A673 (cell line): ENCODE data around the gene DNAH2. TPM values are rescaled to one million over a fixed set of nuclear protein-coding genes. Genes with fewer than 3 reads are reported as not detected.
A peak's percentile ranks its signal among the peaks of the same experiment; 100 is the strongest.

Source experiments
- BruUV-seq: library from RNA; stranded (reverse); fragments of 400-500 nt; replicated peaks from 2 replicates; lab custom pipeline; 2021; lab: Mats Ljungman, UMichigan
- CTCF ChIA-PET: fragments of 300-600 bp; sonication (Branson Sonifier 250); formaldehyde crosslinking; loops from one replicate; lab custom pipeline; 2022; ENCODE audit warnings: antibody characterized with exemption; lab: Charles Lee
- POLR2A ChIA-PET: fragments of 300-600 bp; sonication (Branson Sonifier 250); formaldehyde crosslinking; loops from one replicate; lab custom pipeline; 2022; ENCODE audit warnings: antibody characterized with exemption; ENCODE audit not compliant: low non-redundant PET; lab: Charles Lee
- DNase-seq: peaks from one replicate; pipeline ENCODE4 v3.0.0-alpha.2; 2015; ENCODE audit warnings: low spot score
- H3K27ac ChIP-seq: fragments of 200-600 bp; sonication (generic); 2 replicates; pipeline ENCODE4 v1.5.1; 2016; ENCODE audit warnings: mixed run types, low read depth, mild to moderate bottlenecking, mixed read lengths, antibody characterized with exemption, low read length; ENCODE audit not compliant: poor library complexity, severe bottlenecking
- H3K27me3 ChIP-seq: fragments of 200-600 bp; sonication (generic); replicated peaks from 2 replicates; pipeline ENCODE4 v1.6.1; 2017; ENCODE audit warnings: mixed run types, low read depth, mild to moderate bottlenecking, mixed read lengths, antibody characterized with exemption, low read length; ENCODE audit not compliant: insufficient read depth, poor library complexity
- H3K36me3 ChIP-seq: fragments of 200-600 bp; sonication (generic); 2 replicates; pipeline ENCODE4 v1.6.1; 2016; ENCODE audit warnings: mixed run types, mild to moderate bottlenecking, mixed read lengths, antibody characterized with exemption, low read length; ENCODE audit not compliant: insufficient read depth, poor library complexity, severe bottlenecking
- H3K4me1 ChIP-seq: fragments of 200-600 bp; sonication (generic); 2 replicates; pipeline ENCODE4 v1.6.1; 2017; ENCODE audit warnings: mixed run types, mild to moderate bottlenecking, mixed read lengths, antibody characterized with exemption, low read length; ENCODE audit not compliant: insufficient read depth, poor library complexity, severe bottlenecking
- H3K4me3 ChIP-seq: fragments of 200-600 bp; sonication (generic); 2 replicates; pipeline ENCODE4 v1.5.1; 2016; ENCODE audit warnings: low read depth, mixed run types, mild to moderate bottlenecking, mixed read lengths, low read length; ENCODE audit not compliant: poor library complexity, severe bottlenecking
- H3K9me3 ChIP-seq: fragments of 200-600 bp; sonication (generic); 2 replicates; pipeline ENCODE4 v1.6.1; 2016; ENCODE audit warnings: mixed run types, low read depth, mild to moderate bottlenecking, mixed read lengths, antibody characterized with exemption, low read length; ENCODE audit not compliant: poor library complexity, severe bottlenecking
- EZH2 ChIP-seq: fragments of 200-600 bp; sonication (generic); IDR thresholded peaks from 2 replicates; pipeline ENCODE4 v1.6.1; 2017; ENCODE audit warnings: borderline replicate concordance, low read depth, mild to moderate bottlenecking, mixed read lengths, antibody characterized with exemption, low read length; ENCODE audit not compliant: poor library complexity, severe bottlenecking
- intact Hi-C: fragments of 100-400 bp; cut with micrococcal nuclease; formaldehyde crosslinking; loops from one replicate; pipeline ENCODE4 v1.10.0; 2022; ENCODE audit not compliant: unreplicated experiment
- total RNA-seq: library from RNA; stranded (reverse); gene quantifications from 2 replicates; pipeline ENCODE4 v1.2.3, GENCODE V29; 2021
- TF ChIP-seq, protein P1 (sequence below): fragments of 300-800, 200-600 bp; sonication (generic); conservative IDR thresholded peaks from 2 replicates; pipeline ENCODE4 v1.5.1; 2017; ENCODE audit warnings: low read depth, mild to moderate bottlenecking, antibody characterized with exemption, low read length, moderate library complexity, mixed read lengths

The DNAH2 gene
- total RNA-seq, 1 experiment from 2014 or later = 0.15 TPM

- peaks cover 13% of the 10 kb centered on the region for H3K36me3 ChIP-seq
- H3K4me3 ChIP-seq = no peak overlapping the region
- CTCF ChIA-PET = no interaction called here
- BruUV-seq = no TSS peak
- POLR2A ChIA-PET = no interaction called here
- intact Hi-C loops = no loop called here
- no peak overlapping the region for H3K27ac ChIP-seq
- DNase-seq = no peak
- TF ChIP-seq, protein P1, sequence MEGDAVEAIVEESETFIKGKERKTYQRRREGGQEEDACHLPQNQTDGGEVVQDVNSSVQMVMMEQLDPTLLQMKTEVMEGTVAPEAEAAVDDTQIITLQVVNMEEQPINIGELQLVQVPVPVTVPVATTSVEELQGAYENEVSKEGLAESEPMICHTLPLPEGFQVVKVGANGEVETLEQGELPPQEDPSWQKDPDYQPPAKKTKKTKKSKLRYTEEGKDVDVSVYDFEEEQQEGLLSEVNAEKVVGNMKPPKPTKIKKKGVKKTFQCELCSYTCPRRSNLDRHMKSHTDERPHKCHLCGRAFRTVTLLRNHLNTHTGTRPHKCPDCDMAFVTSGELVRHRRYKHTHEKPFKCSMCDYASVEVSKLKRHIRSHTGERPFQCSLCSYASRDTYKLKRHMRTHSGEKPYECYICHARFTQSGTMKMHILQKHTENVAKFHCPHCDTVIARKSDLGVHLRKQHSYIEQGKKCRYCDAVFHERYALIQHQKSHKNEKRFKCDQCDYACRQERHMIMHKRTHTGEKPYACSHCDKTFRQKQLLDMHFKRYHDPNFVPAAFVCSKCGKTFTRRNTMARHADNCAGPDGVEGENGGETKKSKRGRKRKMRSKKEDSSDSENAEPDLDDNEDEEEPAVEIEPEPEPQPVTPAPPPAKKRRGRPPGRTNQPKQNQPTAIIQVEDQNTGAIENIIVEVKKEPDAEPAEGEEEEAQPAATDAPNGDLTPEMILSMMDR = no peak
- TF ChIP-seq EZH2 = no peak
- H3K4me1 ChIP-seq = peaks cover 16% of the 10 kb centered on the region
- H3K9me3 ChIP-seq = no peaks in the 10 kb centered on the region
- no peaks in the 10 kb centered on the region for H3K27me3 ChIP-seq
These were observed 160.7 kb downstream of the DNAH2 start for GRCh38 chr17:7878234-7878633.

- CTCF ChIA-PET = no interaction called here
These were observed 162.7 kb downstream of the DNAH2 start for GRCh38 chr17:7880076-7880868.

GRCh38 chr17:7881276-7882054 lies 163.9 kb downstream of the DNAH2 start:
- BruUV-seq = no TSS peak
- POLR2A ChIA-PET = no interaction called here
- no peak for DNase-seq
- H3K36me3 ChIP-seq = peaks cover 10% of the 10 kb centered on the region
- intact Hi-C loops = no loop called here
- H3K4me1 ChIP-seq = peaks cover 25% of the 10 kb centered on the region
- CTCF ChIA-PET = no interaction called here
- TF ChIP-seq, protein P1 = no peak
- TF ChIP-seq EZH2 = no peak
- no peaks in the 10 kb centered on the region for H3K9me3 ChIP-seq
- H3K27me3 ChIP-seq = no peaks in the 10 kb centered on the region
- peak overlapping the region; percentile 22 for H3K27ac ChIP-seq
- H3K4me3 ChIP-seq = no peak overlapping the region

More at GRCh38 chr17:7880076-7880868, 162.7 kb downstream of the DNAH2 start:
- intact Hi-C loops = no loop called here
- BruUV-seq = no TSS peak
- POLR2A ChIA-PET = no interaction called here
- Histone ChIP-seq H3K27me3 (no peaks in the 10 kb centered on the region), H3K9me3 (no peaks in the 10 kb centered on the region), H3K4me3 (no peak overlapping the region), H3K27ac (no peak overlapping the region), H3K4me1 (peaks cover 25% of the 10 kb centered on the region), H3K36me3 (peaks cover 13% of the 10 kb centered on the region)
- TF ChIP-seq, protein P1 = no peak
- TF ChIP-seq EZH2 = no peak
- DNase-seq = no peak
